DMS114 treated with DMSO at 0.1 percent for 48 hours (cell line): ENCODE results near the gene TEX264.
A peak's percentile ranks its signal among the peaks of the same experiment; 100 is the strongest.
"Not testable (repeated sequence)": the region's sequence is repeated elsewhere in the genome, so short reads cannot be mapped to it uniquely, and the experiment has no call there.

Experiments used
- DNase-seq: peaks from one replicate; lab custom pipeline; 2025; ENCODE audit not compliant: unreplicated experiment; lab: John Stamatoyannopoulos, UW

TEX264 gene

DNA sequence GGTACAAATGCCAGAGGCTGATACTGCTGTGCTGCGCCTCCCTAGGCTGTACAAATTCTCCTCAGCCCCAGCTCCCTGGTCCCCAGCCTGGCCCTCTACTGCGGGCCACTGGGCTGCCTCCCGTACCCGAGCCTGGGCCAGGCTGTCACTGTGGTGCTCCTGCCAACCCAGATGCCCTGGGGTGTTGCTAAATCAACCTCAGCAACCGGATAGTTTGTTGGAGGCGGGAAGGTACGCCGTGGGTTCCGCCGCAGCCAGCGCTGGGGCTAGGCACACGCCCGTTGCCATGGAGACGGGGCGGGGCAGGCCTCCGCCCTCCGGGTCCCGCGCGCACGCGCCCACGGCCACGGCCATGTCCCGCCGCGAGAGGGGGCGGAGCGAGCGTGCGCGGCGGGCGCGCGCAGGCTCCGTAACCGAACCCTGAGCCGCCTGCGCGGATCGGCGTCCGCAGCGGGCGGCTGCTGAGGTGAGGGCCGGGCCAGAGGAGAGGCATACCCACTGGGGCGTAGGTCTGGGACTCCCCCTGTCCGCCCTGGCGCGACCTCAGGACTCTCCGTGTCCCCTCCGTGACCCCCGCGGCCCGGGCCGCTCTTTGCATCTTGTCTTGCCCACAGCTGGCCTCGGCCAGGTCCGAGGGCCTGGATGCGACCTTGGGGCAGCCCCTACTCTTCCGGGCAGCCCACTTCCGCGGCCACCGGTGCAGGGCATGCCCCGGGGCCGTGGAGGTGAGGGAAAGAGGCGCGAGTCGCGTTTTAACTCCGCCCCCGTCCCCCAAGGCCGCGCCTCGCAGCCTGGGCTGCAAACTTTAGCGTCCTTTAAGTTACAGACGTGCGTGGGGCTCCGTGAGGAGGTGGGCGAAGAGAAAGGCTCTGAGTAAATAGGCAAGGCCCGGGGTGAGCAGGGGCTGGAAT, at the start of gene TEX264:
Gene TEX264 (plus strand): TSS at position 430 of the 911 bp plus-strand sequence. CDS start 3,053 bp downstream, outside the sequence.
- peak; percentile 30 for DNase-seq

- DNase-seq, result no peak
Measured at GRCh38 chr3:51622413-51622812, 48.6 kb upstream of the TEX264 start.

DNA sequence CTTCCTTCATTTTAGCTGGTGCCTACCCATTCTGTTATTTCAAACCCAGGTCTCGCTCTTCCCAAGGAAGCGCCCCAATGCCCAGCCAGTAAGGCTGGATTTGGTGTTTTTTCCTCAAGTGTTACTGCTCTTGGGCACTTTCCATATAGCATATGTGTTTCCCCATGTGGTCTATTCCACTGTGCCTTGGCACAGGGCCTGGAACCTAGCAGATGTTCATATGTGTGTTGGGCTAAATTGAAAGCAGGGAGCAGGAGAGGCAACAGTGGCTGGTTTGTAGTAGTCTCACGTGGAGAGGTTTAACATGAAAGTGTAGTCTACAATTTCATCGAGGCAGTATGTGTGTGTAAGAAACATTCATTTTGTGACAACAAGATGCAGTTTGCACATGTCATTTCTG, 48.2 kb upstream of the TEX264 start:
- no peak for DNase-seq

- no peak for DNase-seq
Measured at GRCh38 chr3:51630513-51630912, 40.5 kb upstream of the TEX264 start.

DNA sequence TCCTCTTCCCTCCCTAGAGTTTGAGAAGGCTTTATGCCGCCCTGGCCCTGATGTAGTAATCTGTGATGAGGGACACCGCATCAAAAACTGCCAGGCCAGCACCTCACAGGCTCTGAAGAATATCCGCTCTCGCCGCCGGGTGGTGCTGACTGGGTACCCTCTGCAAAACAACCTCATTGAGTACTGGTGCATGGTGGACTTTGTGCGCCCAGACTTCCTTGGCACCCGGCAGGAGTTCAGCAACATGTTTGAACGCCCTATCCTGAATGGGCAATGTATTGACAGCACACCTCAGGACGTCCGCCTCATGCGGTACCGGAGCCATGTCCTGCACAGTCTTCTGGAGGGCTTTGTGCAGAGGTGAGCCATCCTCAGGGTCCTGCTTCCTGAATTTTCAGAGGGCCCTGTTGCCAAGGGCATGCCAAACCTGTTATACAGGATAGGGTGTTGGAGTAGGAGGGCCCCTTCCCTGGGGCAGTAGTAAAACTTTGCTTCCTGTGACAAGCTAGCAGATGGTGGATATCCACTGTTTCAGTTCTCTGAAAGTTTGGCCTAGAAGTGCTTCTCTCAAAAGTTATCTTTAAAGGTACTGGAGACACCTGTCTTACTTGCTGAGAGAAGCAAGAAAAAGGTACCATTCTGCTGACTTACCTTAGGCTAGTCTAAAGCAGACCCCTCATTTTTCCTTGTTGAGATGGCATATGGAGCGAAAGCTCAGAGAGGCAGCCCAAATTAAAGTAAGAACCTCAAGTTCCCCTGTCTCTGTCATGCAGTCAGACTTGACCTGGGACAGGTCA, 33.7 kb upstream of the TEX264 start:
- no peak for DNase-seq

GRCh38 chr3:51637941-51638471, 33.0 kb upstream of the TEX264 start:
- DNase-seq, result peak; percentile 63

GRCh38 chr3:51642462-51642861, 28.6 kb upstream of the TEX264 start:
- DNase-seq, result no peak

DNA sequence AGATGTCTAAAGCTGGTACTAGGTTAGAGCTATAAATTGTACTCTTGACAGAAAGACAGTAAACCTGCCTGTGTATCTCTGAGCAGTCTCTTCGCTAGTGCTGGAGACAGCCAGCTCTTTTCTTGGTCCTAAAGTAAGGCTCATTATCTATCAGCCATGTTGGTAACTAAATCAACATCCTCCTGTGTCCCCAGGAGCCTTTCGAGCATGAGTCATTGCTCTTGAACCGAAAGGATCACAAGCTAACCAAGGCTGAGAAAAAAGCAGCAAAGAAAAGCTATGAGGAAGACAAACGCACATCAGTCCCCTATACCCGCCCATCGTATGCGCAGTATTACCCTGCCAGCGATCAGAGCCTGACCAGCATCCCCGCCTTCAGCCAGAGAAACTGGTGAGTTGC, 25.0 kb upstream of the TEX264 start:
- DNase-seq, result no peak

DNA sequence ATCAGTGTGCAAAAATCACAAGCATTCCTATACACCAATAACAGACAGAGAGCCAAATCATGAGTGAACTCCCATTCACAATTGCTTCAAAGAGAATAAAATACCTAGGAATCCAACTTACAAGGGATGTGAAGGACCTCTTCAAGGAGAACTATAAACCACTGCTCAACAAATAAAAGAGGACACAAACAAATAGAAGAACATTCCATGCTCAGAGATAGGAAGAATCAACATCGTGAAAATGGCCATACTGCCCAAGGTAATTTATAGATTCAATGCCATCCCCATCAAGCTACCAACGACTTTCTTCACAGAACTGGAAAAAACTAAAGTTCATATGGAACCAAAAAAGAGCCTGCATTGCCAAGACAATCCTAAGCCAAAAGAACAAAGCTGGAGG, 18.9 kb upstream of the TEX264 start:
- not testable (repeated sequence) for DNase-seq

GRCh38 chr3:51653409-51653808, 17.6 kb upstream of the TEX264 start:
- not testable (repeated sequence) for DNase-seq

DNA sequence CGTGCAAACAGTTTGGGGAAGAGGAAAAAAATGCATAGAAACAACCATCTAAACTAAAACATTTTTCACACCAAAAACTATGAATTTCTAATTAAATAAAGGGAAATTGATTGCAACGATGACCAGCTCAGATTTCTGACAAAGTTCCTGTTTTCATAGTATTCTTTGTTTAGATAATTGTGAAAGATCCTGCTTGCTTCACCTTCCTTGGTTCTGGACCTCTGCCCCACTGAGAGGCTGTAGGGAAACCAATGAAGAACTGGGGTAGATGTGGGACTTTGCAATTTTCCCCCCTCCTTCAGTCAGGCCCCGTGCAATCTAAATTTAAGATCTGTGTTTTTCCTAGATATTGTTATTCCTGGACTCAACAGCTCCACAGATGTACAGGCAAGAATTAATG, 13.8 kb upstream of the TEX264 start:
- DNase-seq, result no peak

GRCh38 chr3:51659942-51660341, 11.1 kb upstream of the TEX264 start:
- DNase-seq, result no peak

DNA sequence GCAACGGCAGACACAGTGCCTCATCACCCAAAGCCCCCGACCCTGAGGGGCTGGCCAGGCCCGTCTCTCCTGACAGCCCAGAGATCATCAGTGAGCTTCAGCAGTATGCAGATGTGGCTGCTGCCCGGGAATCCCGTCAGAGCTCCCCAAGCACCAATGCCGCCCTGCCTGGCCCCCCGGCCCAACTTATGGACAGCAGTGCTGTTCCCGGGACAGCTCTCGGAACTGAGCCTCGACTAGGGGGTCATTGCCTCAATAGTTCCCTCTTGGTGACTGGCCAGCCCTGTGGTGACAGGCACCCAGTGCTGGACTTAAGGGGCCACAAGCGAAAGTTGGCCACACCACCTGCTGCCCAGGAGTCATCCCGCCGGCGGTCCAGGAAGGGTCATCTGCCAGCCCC, 8.6 kb upstream of the TEX264 start:
- DNase-seq, result no peak

- no peak for DNase-seq
Measured at GRCh38 chr3:51668756-51669155, 2.3 kb upstream of the TEX264 start.

GRCh38 chr3:51669241-51670052, 1.6 kb upstream of the TEX264 start:
- peak; percentile 31 for DNase-seq

DNA sequence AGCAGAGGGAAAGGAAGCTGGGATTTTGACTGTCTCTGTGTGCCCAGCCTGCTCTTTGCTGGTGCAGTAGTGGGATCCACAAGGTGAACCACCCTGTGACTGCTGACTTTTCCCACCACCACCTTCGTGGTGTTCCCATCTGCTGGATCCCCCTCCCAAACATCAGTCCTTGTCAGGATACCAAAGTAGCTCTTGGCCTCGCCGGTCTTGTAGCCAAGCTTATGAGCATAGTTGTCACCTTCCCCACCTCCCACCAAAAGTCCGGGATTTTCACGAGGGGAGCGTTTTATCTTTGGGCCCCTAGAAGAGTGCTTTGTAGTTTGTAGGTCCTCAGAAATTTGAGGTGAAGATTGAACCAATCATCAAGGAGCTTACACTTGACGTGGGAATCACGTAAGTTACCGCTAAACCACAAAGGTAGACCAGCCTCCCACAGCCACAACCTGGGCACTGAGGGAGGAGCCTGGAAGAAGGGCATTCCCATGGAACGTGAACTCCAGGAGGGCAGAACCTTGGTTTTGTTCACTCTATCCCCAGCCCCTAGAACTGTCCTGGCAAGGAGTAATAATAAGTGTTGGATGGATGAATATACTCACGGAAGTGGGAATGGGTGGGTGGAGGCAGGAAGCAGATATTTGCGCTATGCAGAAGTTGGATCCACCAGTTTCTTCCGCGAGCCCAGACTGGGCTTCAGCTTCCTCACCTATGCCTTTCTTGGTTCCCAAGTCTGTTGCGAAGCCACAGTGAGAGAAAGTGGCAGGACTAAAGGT, 814 bp upstream of the TEX264 start:
- DNase-seq, result no peak

DNA sequence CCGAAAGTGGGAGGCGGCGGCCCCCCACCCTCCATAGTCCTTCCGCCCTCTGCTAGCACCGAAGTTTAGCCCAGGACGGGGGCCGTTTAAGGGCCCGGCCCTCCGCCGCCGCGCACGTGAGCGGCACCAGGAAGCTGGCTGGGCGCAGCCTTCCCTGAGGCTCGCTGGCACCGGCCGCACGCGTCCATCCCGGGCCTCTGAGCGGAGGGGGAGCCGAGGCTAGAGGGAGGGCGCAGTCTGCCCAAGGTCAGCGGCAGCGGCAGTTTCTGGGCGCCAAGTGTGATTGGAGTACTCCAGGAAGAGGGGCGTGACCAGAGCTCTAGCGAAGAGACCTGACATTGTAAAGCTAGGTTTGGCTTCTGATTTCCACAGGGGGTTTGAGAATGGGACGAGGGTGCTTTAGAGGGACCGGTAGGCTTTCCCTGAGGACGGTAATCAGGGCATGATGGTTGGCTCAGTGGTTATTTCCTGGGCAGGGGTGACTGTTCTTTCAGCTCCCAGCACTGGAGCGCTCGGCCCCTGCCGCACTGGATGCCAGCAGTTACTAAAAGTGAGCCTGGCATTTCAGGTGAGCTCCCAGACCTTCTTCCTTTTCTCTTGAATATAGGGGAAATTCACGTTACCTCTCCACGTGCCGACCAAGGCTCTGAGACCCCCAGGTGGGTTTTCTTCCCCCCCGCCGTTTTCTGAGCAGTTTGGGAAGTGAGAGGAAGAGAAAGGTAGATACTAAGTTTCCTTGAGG, 853 bp downstream of the TEX264 start:
- peak; percentile 13 for DNase-seq

DNA sequence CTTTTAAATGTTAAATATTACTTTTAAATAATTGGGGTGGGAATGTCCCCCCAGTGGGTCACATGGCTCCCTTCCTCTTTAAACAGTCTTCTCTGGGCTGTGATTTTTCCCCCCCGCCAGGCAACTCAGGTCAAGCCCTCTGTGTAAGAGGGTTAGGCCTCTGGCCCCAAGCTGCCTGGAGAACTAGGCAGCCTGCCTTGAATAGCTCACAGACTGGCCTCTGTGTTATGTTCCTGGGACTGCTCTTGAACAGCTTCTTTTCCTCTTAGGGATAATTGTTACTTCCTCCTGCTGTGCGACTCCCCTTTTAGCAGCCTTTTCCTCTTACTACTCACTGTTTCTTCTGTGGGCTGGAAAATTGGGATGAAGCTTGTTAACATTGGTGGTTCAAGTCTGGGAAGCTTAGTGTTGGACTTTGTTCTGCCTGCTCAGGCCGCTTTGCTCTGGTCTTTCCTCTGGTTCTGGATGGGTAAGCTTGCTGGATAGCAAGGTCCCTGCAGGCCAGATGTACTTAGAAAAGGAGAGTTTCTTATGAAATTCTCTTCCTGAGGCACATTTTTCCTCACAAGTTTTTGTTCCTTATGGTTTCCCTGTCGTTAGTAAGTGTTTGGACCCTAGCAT, 2.2 kb downstream of the TEX264 start:
- no peak for DNase-seq
